Measurements from ENCODE around the gene CDK7. TPM values are rescaled to one million over a fixed set of nuclear protein-coding genes. Genes with fewer than 3 reads are reported as not detected.

Gene CDK7
- total RNA-seq, 2 experiments from 2014 or later, result 27.5 to 29.1 TPM

DNA sequence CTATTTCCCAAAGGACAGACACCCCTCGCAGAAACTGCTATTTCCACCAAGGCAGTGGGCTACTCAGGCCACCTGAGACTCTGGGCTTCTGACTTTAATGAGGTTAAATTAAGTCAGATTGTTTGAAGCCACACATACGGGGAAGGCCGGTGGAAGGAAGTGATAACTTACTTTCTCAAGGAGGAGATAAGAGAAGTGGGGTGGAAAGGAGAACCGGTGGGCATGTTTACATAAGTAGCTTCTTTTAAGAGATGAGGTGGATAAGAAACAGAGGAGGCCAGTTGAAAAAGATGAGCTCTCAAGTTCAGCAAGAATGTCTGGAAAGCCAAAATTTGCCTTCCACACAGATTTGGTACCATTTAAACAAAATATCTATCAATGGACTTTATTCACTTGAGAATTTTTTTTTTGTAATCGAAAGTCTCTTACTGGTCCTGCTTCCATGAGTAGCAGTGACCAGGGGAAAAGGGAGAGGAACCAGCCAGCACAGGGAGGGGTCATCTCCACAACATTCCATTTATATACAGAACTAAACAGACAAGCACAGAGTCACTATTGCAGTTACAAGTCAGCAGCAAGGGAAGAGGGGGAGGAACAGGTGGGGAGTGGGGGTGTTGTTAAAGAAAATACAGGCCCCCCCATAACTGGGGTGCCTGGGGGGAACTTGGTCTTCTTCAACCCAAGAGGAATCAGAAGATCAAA, 77.9 kb downstream of the CDK7 start:
- H3K27me3 Mint-ChIP-seq, result no peaks in the 10 kb centered on the region
- ATAC-seq (no peak), DNase-seq (no peak)
- peaks cover 11% of the 10 kb centered on the region for H3K9me3 Mint-ChIP-seq (ENCODE audit: low read depth)
- no peak overlapping the region for H3K4me3 Mint-ChIP-seq
- H3K36me3 Mint-ChIP-seq, result peaks cover 50% of the 10 kb centered on the region
- no peak overlapping the region for H3K27ac Mint-ChIP-seq
- CTCF ChIA-PET, result no interaction called here
- H3K4me1 Mint-ChIP-seq, result peaks cover 3% of the 10 kb centered on the region

DNA sequence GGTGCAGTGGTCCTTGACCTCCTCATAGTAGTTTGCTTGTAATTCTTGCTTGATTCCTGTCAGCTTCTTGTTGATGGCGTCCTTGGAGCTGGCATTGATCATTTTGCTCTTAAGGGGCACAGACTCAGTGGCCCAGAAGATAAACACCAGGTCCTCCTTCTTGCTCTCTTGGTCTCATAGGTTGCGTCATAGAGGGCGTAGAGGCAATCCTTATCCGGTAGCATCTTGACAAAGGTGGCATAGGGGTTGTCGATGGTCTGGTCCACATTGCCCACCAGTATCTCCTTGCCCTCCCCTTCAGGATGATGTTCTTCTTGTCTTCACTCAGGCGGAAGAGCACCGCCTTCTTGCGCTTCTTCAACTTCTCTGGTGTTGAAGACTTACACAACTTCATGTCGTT, 78.7 kb downstream of the CDK7 start:
- Mint-ChIP-seq H3K9me3 (ENCODE audit: low read depth) (peaks cover 9% of the 10 kb centered on the region), H3K27me3 (no peaks in the 10 kb centered on the region), H3K4me1 (peaks cover 1% of the 10 kb centered on the region), H3K4me3 (no peak overlapping the region), H3K36me3 (peaks cover 42% of the 10 kb centered on the region), H3K27ac (no peak overlapping the region)
- CTCF ChIA-PET, result no interaction called here
- ATAC-seq, result no peak
- DNase-seq, result no peak

DNA sequence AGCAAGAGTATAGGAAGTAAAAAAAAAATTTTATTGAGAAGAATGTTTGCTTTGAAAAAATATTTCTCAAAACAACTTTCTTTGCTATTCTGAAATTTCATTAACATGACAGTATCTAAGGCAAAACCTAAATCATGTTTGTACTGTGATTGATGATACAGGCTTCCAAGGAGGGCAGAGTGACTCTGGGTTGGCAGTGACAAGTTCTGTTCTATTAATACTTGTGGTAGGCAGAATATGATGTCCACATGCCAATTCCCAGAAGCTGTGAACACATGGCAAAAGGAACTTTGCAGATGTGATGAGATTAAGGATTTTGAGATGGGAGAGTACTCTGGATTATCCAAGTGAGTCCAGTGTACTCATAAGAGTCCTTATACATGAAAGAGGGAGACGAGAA, 81.3 kb downstream of the CDK7 start:
- no peak for ATAC-seq
- H3K27ac Mint-ChIP-seq, result no peak overlapping the region
- H3K4me3 Mint-ChIP-seq, result no peak overlapping the region
- H3K9me3 Mint-ChIP-seq (ENCODE audit: low read depth), result peaks cover 1% of the 10 kb centered on the region
- no peak for DNase-seq
- peaks cover 30% of the 10 kb centered on the region for H3K36me3 Mint-ChIP-seq
- no peaks in the 10 kb centered on the region for H3K27me3 Mint-ChIP-seq
- CTCF ChIA-PET, result interaction anchor here (0.7 to 1.0 kb wide), 2 partner anchors 19 to 91 kb away, joined by 3 to 4 read pairs; no protein-coding TSS in a partner anchor
- no peaks in the 10 kb centered on the region for H3K4me1 Mint-ChIP-seq

DNA sequence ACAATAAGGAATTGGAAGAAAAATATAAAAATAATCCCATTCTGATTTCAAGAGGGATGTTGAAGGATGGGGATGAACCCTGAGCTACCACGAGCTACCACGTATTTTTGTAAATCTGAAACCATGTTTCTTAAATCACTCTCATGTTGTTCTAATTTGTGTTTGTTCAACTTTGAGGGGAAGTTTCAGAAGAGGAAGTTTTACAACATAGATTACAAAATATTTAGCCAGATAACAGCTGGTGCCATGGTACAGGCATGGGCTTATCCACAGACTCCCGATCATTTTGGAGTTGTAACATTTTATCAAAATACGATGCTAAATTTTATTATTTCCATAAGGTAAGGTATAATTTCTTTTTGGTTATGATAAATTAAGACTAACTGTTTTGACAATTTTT, 82.7 kb downstream of the CDK7 start:
- Mint-ChIP-seq H3K4me1 (no peaks in the 10 kb centered on the region), H3K27ac (no peak overlapping the region), H3K4me3 (no peak overlapping the region), H3K36me3 (peaks cover 28% of the 10 kb centered on the region), H3K9me3 (ENCODE audit: low read depth) (no peaks in the 10 kb centered on the region), H3K27me3 (no peaks in the 10 kb centered on the region)
- CTCF ChIA-PET, result no interaction called here
- ATAC-seq (no peak), DNase-seq (no peak)

DNA sequence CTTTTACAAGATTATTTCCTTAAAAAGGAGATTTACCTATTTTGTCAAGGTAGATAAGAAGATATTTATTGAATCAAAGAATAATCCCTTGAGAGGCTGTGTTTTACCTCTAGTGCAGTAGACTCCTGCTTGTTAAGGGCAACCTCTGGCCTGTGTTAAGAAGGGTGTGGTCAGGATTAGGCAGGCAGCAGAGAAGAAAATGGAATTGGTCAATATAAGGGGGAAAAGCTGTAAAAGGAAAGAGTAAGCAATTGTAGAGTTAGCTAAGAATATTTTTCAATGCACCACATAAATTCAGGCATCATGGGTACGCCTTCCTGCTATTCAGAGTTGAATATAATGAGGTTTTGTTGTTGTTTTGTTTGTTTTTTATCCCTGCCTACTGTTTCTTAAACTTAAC, 91.7 kb downstream of the CDK7 start:
- H3K36me3 Mint-ChIP-seq, result peaks cover 1% of the 10 kb centered on the region
- CTCF ChIA-PET, result interaction anchor here (0.9 to 1.2 kb wide), 2 partner anchors 9 to 220 kb away, joined by 4 read pairs; no protein-coding TSS in a partner anchor
- H3K9me3 Mint-ChIP-seq (ENCODE audit: low read depth), result no peaks in the 10 kb centered on the region
- no peak overlapping the region for H3K27ac Mint-ChIP-seq
- no peak for DNase-seq
- no peak overlapping the region for H3K4me3 Mint-ChIP-seq
- no peaks in the 10 kb centered on the region for H3K4me1 Mint-ChIP-seq
- ATAC-seq, result no peak
- H3K27me3 Mint-ChIP-seq, result no peaks in the 10 kb centered on the region

Other genes with a start within 250 kb of the CDK7 start
- 10 to 100 TPM; 31.4 to 49.6 TPM for gene SLC30A5, start 140.9 kb upstream of the CDK7 start, total RNA-seq
- 100 to 1,000 TPM; 171 to 206 TPM for gene CCNB1, start 67.7 kb upstream of the CDK7 start, total RNA-seq
- 10 to 100 TPM; 50.2 to 55.5 TPM for gene CENPH, start 45.3 kb upstream of the CDK7 start, total RNA-seq
- gene CCDC125, start 97.9 kb downstream of the CDK7 start, total RNA-seq, result 10 to 100 TPM in 1 of 2 experiments, 1 to 10 TPM in 1; 9.4 to 11.2 TPM
- gene AK6, start 134.6 kb downstream of the CDK7 start, total RNA-seq, result 10 to 100 TPM; 31.8 to 49.1 TPM
- gene TAF9, start 134.6 kb downstream of the CDK7 start, total RNA-seq, result 10 to 100 TPM; 48.9 to 63.1 TPM
- 10 to 100 TPM; 19.7 to 26.4 TPM for gene RAD17, start 134.9 kb downstream of the CDK7 start, total RNA-seq
- under 1 TPM; 0.18 to 0.26 TPM for gene MARVELD2, start 180.2 kb downstream of the CDK7 start, total RNA-seq